Right lobe of liver (tissue), 6 donors: ENCODE data around the gene TAOK1. TPM values are rescaled to one million over a fixed set of nuclear protein-coding genes. Genes with fewer than 3 reads are reported as not detected.

Experiments
- ATAC-seq, 4 donors: fragments of 200-7000 bp; cut with Tn5 transposase; one replicate each; pipeline ENCODE4 v1.9.1; 2020; ENCODE audit warnings: mild to moderate bottlenecking in 4 of 4, moderate library complexity in 4 of 4
- DNase-seq, 3 donors: peaks; one replicate each; pipeline ENCODE4 v3.0.0-alpha.2; 2020
- H3K27ac ChIP-seq, 3 donors: fragments of 200-600 bp; one replicate each; pipeline ENCODE4 v1.8.0; 2022
- H3K27me3 ChIP-seq, 2 donors: fragments of 200-600 bp; one replicate each; pipeline ENCODE4 v1.8.0; 2022
- H3K36me3 ChIP-seq, 4 donors: fragments of 200-600 bp; sonication (generic) in 1 of 4; one replicate each; pipeline versions ENCODE4 v1.5.1 to v1.8.0; 2017 to 2022; ENCODE audit warnings: control low read depth in 1 of 4
- H3K4me1 ChIP-seq, 4 donors: fragments of 200-600 bp; sonication (generic) in 1 of 4; one replicate each; pipeline versions ENCODE4 v1.5.1 to v1.8.0; 2017 to 2022; ENCODE audit warnings: control low read depth in 1 of 4
- H3K4me3 ChIP-seq, 3 donors: fragments of 200-600 bp; one replicate each; pipeline ENCODE4 v1.8.0; 2022
- H3K9me3 ChIP-seq, 4 donors: fragments of 200-600 bp; sonication (generic) in 1 of 4; one replicate each; pipeline versions ENCODE4 v1.5.1 to v1.8.0; 2017 to 2022; ENCODE audit warnings: control low read depth in 1 of 4
- CTCF ChIP-seq, 4 donors: fragments of 200-600 bp in 3 of 4; fragments of 450-650 bp in 1 of 4; IDR thresholded peaks; one replicate each; pipeline versions ENCODE4 v1.5.1 to v1.8.0; 2016 to 2022; ENCODE audit warnings: antibody characterized with exemption in 4 of 4, mild to moderate bottlenecking in 2 of 4
- POLR2A ChIP-seq: fragments of 450-650 bp; IDR thresholded peaks from one replicate; pipeline ENCODE4 v1.6.1; 2017; ENCODE audit warnings: antibody characterized with exemption, mild to moderate bottlenecking
- WGBS: methylation state at CpG from one replicate; pipeline ENCODE4 v1.1.6; 2018; ENCODE audit warnings: low coverage, low lambda C conversion rate; ENCODE audit not compliant: insufficient coverage; ENCODE audit errors: missing lambda C conversion rate; 5-methylcytosine and 5-hydroxymethylcytosine counted together
- intact Hi-C, 2 donors: fragments of 100-400 bp; cut with DNase I; formaldehyde crosslinking; loops; one replicate each; pipeline versions ENCODE4 v1.11.2 to v1.14.1; 2022
- total RNA-seq, 6 experiments: library from RNA; depleted of rRNA in 2 of 6; stranded (reverse); fragments of >200 nt in 2 of 6; fragmentation: NEBNext Ultra II Directional in 3 of 6; extraction: Animal tissue kit (Norgen Biotek cat#: 25700) in 3 of 6; gene quantifications; one replicate each; pipeline versions ENCODE4 v1.1.0 to v1.2.4, GENCODE V29; 2016 to 2023
- donor health status: DM: no; HTN: yes; CAD: no.
- donor health status: DM: no; HTN: no; CAD: no.
- donor health status: DM: no; HTN: no; CAD: no.
- donor health status: DM: no; HTN: yes; CAD: no.
- donor health status: DM: no; HTN: yes; CAD: no.

TAOK1 gene
- total RNA-seq, 6 experiments from 2014 or later, result 17.1 to 37.1 (median 21.1) TPM

GRCh38 chr17:29399634-29400033 lies 9.5 kb downstream of the TAOK1 start:
- no peaks in the 10 kb centered on the region for H3K27me3 ChIP-seq
- no peak overlapping the region for H3K4me3 ChIP-seq
- H3K36me3 ChIP-seq, result peaks cover 0 to 7% (median 2%) of the 10 kb centered on the region in 4 donors
- no peaks in the 10 kb centered on the region for H3K9me3 ChIP-seq
- DNase-seq (no peak), ATAC-seq (peak in 1 of 4 donors; percentile 33)
- H3K4me1 ChIP-seq, result no peaks in the 10 kb centered on the region
- intact Hi-C loops, result no loop called here
- 100% methylated on average over 1 of the region's 4 CpGs for WGBS
- H3K27ac ChIP-seq, result no peak overlapping the region
- TF ChIP-seq POLR2A (no peak), CTCF (IDR thresholded peaks at IDR 0.05) (no peak)

DNA sequence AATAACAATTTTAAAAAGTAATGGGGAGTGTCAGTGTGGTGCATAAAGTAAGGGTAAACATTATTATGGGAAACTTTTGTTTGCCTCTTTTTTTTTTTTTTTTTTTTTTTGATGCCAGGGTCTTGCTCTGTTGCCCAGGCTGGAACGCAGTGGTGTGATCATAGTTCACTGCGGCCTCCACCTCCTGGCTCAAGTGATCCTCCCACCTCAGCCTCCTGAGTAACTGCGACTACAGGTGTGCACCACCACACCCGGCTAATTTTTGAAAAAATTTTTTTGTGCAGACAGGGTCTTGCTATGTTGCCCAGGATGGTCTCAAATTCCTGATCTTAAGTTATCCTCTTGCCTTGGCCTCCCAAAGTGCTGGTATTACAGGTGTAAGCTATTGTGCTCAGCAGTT lies 10.7 kb downstream of the TAOK1 start:
- 96% methylated on average over 3 of the region's 4 CpGs for WGBS
- peaks cover 0 to 11% (median 2%) of the 10 kb centered on the region in 4 donors for H3K36me3 ChIP-seq

DNA sequence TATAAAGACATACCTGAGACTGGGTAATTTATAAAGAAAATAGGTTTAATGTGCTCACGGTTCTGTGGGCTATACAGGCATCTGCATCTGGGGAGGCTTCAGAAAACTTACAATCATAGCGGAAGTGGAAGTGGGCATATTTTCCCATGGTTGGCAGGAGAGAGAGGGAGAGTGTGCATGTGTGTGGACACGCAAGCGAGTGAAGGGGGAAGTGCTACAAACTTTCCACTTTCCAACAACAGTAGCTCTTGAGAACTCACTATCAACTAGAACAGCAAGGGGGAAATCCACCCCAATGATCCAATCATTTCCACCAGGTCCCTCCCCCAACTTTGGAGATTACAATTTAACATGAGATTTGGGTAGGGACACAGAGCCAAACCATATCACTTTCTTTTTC lies 11.1 kb downstream of the TAOK1 start:
- Histone ChIP-seq H3K36me3 (peaks cover 0 to 11% (median 2%) of the 10 kb centered on the region in 4 donors), H3K4me1 (no peaks in the 10 kb centered on the region), H3K27me3 (no peaks in the 10 kb centered on the region), H3K9me3 (no peaks in the 10 kb centered on the region), H3K27ac (no peak overlapping the region), H3K4me3 (no peak overlapping the region)
- intact Hi-C loops, result no loop called here
- WGBS, result 77% methylated on average over 4 of the region's 4 CpGs
- no peak for ATAC-seq
- no peak for DNase-seq
- TF ChIP-seq POLR2A (no peak), CTCF (IDR thresholded peaks at IDR 0.05) (no peak)

More for the DNA sequence above, 10.7 kb downstream of the TAOK1 start:
- no peaks in the 10 kb centered on the region for H3K9me3 ChIP-seq
- no peaks in the 10 kb centered on the region for H3K4me1 ChIP-seq
- H3K27ac ChIP-seq, result no peak overlapping the region
- DNase-seq (no peak), ATAC-seq (no peak)
- no peaks in the 10 kb centered on the region for H3K27me3 ChIP-seq
- H3K4me3 ChIP-seq, result no peak overlapping the region
- TF ChIP-seq POLR2A (no peak), CTCF (IDR thresholded peaks at IDR 0.05) (no peak)
- intact Hi-C loops, result no loop called here

GRCh38 chr17:29407856-29408255 lies 17.7 kb downstream of the TAOK1 start:
- no peak for DNase-seq

More at GRCh38 chr17:29407856-29408255, 17.7 kb downstream of the TAOK1 start:
- Histone ChIP-seq H3K27ac (no peak overlapping the region), H3K4me1 (peaks cover 0 to 6% (median 0%) of the 10 kb centered on the region in 4 donors), H3K27me3 (no peaks in the 10 kb centered on the region), H3K9me3 (no peaks in the 10 kb centered on the region), H3K36me3 (peaks cover 0 to 5% (median 0%) of the 10 kb centered on the region in 4 donors), H3K4me3 (no peak overlapping the region)
- 94% methylated on average over 2 of the region's 2 CpGs for WGBS
- intact Hi-C loops, result no loop called here
- no peak for TF ChIP-seq POLR2A
- no peak for TF ChIP-seq CTCF (IDR thresholded peaks at IDR 0.05)
- ATAC-seq, result no peak
